GM21529 (cell line): ENCODE results near the gene CRHR2.

ENCODE experiments used
- ATAC-seq: cut with Tn5 transposase; IDR thresholded peaks from one replicate; pipeline ENCODE4 v1.9.1; 2021; ENCODE audit not compliant: unreplicated experiment

Gene CRHR2

GRCh38 chr7:30633223-30633622 lies 49.0 kb downstream of the CRHR2 start:
- ATAC-seq = no peak

DNA sequence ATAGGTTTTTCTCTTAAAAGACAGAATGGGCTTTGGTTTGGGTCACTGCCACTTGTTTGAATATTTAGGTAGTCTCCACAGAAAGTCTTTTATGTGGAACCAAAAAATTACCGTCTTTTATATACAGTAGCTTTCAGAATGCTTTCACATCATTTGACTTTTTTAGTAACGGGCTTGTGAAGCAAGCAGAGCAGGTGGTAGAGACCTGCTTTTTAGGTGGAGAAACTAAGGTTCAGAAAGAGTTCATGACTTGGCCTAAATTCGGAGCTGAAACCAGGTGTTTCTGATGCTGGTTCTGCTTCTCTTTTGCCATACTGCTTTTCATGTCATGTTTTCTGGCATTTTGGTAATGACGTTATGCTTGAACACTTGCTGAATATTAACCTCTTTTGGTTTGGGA lies 51.3 kb downstream of the CRHR2 start:
- peak; percentile 38 for ATAC-seq

GRCh38 chr7:30627026-30627425 lies 55.2 kb downstream of the CRHR2 start:
- ATAC-seq = no peak

- ATAC-seq = no peak
These were observed 57.0 kb downstream of the CRHR2 start for GRCh38 chr7:30625283-30625682.

- no peak for ATAC-seq
These were observed 63.3 kb downstream of the CRHR2 start for GRCh38 chr7:30618961-30619360.

- ATAC-seq = no peak
These were observed 64.1 kb downstream of the CRHR2 start for GRCh38 chr7:30618080-30618676.

DNA sequence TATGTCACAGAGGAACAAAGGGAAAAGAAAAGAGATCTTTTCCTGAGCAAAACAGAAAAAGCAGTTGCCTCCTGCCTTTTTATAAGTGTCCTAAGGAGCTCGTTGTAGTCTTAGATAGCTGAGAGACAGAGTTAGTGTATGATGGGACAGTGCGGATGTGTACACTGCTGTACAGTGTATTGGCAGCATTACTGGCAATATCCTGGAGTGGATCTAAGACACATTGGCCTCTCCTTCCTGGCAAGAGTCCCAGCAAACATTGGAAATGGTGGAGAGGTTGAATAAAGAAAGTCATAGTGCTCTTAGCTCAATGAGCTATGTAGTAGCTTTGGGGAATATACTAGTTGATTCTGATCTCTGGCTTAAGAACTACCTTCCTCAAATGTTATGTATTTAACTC lies 64.9 kb downstream of the CRHR2 start:
- no peak for ATAC-seq

- ATAC-seq = no peak
These were observed 65.9 kb downstream of the CRHR2 start for GRCh38 chr7:30616318-30616717.

DNA sequence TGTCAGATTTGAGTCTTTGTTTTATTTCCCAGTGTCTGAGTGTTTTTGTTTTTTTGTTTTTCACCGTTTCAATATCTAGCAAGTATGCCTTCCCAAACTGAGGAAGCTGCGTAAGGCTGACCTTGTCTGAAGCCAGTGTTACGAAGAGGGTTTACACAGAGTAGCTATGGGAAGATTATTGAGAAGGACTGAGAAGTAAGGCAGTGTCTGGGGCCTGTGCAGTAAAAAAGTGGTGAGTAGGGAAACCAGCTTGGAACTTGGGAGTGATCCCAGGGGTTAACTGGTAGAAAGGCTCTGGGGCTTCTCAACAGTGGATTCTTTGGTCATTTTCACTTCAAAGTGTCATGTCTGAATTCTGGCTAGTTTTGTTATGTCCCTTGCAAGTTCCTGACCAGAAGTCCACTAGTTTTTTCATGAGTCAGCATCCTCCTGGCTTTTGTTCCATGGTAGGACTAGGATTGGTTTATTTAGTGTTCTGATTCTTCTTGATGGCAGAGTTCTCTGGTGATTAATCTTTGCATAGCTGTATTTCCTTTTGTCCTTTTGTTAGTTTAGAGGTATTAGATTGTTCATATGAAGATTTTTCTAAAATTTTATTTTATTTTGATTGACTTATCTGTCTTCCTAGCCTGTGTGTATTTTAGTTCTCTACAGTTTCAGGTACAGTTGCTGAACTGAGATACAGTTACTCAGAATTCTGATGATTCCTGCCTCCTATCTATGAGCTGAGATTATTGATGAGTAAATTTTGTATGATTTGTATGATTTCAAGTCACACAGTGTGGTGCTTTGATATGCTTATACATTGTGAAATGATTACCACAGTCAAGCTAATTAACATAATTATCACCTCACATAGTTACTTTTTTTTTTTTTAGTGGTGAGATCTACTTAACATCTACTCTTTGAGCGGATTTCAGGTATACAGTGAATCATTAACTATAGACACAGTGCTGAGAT lies 68.6 kb downstream of the CRHR2 start:
- no peak for ATAC-seq

- no peak for ATAC-seq
These were observed 69.5 kb downstream of the CRHR2 start for GRCh38 chr7:30612658-30613265.

- ATAC-seq = no peak
These were observed 76.4 kb downstream of the CRHR2 start for GRCh38 chr7:30605832-30606231.

DNA sequence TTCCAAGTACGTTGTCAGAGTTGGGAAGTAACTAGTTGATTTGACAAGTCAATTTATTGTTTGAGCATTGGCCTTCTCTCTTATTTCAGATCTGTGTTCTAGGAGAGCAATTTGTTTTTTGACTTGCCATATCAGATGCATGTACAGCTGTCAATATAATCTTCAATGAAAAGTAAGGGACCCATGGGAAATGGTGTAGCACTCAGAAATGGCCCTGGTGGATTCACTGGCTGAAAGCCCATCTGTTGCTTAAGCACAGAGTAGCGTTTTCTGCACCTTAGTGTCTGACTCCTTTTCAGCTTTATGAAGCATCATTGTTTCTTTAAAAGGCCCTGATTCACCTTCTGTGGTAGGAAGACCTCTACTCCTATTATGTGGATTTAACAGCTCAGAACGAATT lies 77.4 kb downstream of the CRHR2 start:
- no peak for ATAC-seq
